ENCODE data around the gene APBA2.

The APBA2 gene

DNA sequence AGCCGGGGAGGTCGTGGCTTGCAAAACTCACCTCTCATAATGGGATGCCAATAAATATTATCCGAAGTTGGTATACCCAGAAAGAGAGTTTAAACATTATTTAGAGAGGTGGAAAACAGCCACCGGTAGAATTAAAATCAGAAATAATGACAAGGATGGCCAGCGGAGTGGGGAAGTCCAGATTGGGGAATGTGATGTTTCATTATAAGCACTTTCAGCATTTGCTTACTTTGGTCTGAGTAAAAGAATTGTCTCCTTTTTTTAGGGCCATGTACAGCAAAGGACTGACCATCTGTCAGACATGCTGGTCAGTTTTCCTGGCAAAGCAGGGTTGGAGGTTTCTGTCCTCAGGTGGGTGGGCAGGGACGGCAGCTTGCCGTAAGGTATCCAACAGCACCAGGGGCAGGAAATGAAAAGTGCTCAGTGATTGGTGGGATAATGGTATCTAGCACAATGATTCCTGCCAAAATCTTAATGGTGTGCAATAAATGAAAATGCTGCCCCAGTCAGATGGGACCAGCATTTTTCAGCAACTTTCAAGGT, 24.3 kb downstream of the APBA2 start:
- H3K4me3 ChIP-seq (ENCODE audit: low read length, poor library complexity, severe bottlenecking): no peak overlapping the region
- TF ChIP-seq, protein P1, sequence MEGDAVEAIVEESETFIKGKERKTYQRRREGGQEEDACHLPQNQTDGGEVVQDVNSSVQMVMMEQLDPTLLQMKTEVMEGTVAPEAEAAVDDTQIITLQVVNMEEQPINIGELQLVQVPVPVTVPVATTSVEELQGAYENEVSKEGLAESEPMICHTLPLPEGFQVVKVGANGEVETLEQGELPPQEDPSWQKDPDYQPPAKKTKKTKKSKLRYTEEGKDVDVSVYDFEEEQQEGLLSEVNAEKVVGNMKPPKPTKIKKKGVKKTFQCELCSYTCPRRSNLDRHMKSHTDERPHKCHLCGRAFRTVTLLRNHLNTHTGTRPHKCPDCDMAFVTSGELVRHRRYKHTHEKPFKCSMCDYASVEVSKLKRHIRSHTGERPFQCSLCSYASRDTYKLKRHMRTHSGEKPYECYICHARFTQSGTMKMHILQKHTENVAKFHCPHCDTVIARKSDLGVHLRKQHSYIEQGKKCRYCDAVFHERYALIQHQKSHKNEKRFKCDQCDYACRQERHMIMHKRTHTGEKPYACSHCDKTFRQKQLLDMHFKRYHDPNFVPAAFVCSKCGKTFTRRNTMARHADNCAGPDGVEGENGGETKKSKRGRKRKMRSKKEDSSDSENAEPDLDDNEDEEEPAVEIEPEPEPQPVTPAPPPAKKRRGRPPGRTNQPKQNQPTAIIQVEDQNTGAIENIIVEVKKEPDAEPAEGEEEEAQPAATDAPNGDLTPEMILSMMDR (conservative IDR thresholded peaks at IDR 0.05; ENCODE audit: low read length): no peak
- no peak for TF ChIP-seq EZH2phosphoT487 (IDR thresholded peaks at IDR 0.05; ENCODE audit: borderline replicate concordance)
- H3K4me2 ChIP-seq (ENCODE audit: low read depth, low read length, poor library complexity, severe bottlenecking): peak overlapping the region; percentile 87
- no peaks in the 10 kb centered on the region for H4K20me1 ChIP-seq (ENCODE audit: insufficient read depth, low read length, poor library complexity, severe bottlenecking)
- H3K9ac ChIP-seq (ENCODE audit: low read depth, low read length, poor library complexity, severe bottlenecking): peak overlapping the region; percentile 80
- H3K4me1 ChIP-seq (ENCODE audit: insufficient read depth, low read length, poor library complexity, severe bottlenecking): peaks cover 70% of the 10 kb centered on the region
- H2AFZ ChIP-seq (ENCODE audit: low read length): no peak overlapping the region
- H3K27me3 ChIP-seq (ENCODE audit: insufficient read depth, low read length, poor library complexity, severe bottlenecking): no peaks in the 10 kb centered on the region
- H3F3A ChIP-seq (ENCODE audit: low read depth): peaks cover 22% of the 10 kb centered on the region
- H3K79me2 ChIP-seq (ENCODE audit: insufficient read depth, low read length): no peaks in the 10 kb centered on the region
- H3K9me2 ChIP-seq (replicated peaks; ENCODE audit: low read depth, low read length): no peaks in the 10 kb centered on the region
- H3K36me3 ChIP-seq (ENCODE audit: insufficient read depth, low read length): no peaks in the 10 kb centered on the region
- H3K9me3 ChIP-seq (ENCODE audit: insufficient read depth, low read depth, low read length): no peaks in the 10 kb centered on the region

DNA sequence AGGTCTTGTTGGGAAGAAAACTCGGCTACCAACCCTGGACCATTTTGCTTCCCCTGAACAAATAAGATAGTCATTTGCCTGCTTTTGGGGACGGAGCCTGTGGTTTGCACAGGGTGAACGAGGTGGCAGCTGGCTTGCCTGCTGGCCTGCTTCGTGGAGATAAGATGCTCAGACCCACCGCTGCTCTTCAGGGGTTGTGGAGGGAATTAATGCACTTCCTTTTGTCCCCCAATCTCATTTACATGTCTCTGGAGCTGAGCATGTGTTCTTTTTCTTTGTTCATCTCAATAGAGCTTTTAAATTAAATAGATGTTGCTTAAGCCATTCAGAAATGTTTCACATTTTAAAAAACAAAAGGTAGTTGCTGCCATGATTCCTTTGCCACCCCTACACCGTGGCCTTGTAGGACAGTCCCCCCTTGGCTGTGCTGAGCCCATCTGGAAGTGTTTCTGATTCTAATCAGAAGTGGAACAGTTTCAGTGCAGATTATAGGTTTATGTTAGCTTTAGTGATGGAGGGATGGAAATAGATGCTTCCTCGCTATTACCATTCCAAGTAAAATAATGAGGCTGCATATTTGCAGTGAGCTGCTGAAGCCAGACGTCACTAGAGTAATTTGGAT, 25.6 kb downstream of the APBA2 start:
- Histone ChIP-seq H3K79me2 (ENCODE audit: insufficient read depth, low read length) (no peaks in the 10 kb centered on the region), H3K9ac (ENCODE audit: low read depth, low read length, poor library complexity, severe bottlenecking) (peak overlapping the region; percentile 80), H3K36me3 (ENCODE audit: insufficient read depth, low read length) (no peaks in the 10 kb centered on the region), H3K4me3 (ENCODE audit: low read length, poor library complexity, severe bottlenecking) (peak overlapping the region; percentile 63), H4K20me1 (ENCODE audit: insufficient read depth, low read length, poor library complexity, severe bottlenecking) (no peaks in the 10 kb centered on the region), H3K4me2 (ENCODE audit: low read depth, low read length, poor library complexity, severe bottlenecking) (peak overlapping the region; percentile 87), H3K27me3 (ENCODE audit: insufficient read depth, low read length, poor library complexity, severe bottlenecking) (no peaks in the 10 kb centered on the region), H3F3A (ENCODE audit: low read depth) (peaks cover 19% of the 10 kb centered on the region), H2AFZ (ENCODE audit: low read length) (no peak overlapping the region), H3K4me1 (ENCODE audit: insufficient read depth, low read length, poor library complexity, severe bottlenecking) (peaks cover 65% of the 10 kb centered on the region), H3K9me2 (replicated peaks; ENCODE audit: low read depth, low read length) (no peaks in the 10 kb centered on the region), H3K9me3 (ENCODE audit: insufficient read depth, low read depth, low read length) (no peaks in the 10 kb centered on the region)
- TF ChIP-seq EZH2phosphoT487 (IDR thresholded peaks at IDR 0.05; ENCODE audit: borderline replicate concordance): no peak
- TF ChIP-seq, protein P1 (conservative IDR thresholded peaks at IDR 0.05; ENCODE audit: low read length): no peak

DNA sequence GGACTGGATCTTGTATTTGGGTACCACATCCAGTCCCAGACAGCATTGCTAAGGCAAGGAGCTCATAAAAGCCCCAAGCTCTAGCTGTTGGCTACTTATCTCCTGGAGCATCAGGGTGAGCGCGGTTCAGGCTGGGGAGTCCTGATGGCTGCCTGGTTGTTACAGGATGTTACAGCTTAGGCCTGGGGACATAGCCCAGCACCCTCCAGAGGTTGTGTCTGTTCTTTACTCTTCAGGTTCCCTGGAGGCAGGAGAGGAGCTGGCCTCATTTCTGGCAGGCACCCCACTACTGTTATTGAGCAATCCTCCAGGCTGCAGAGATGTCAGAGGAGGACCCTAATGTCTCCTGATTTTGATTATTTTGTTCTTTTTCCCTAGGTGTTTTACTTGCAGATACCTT, 26.6 kb downstream of the APBA2 start:
- TF ChIP-seq, protein P1 (conservative IDR thresholded peaks at IDR 0.05; ENCODE audit: low read length): peak; percentile 29; the same call in 1 of the 2 replicates
- no peak for TF ChIP-seq EZH2phosphoT487 (IDR thresholded peaks at IDR 0.05; ENCODE audit: borderline replicate concordance)
- no peaks in the 10 kb centered on the region for H3K79me2 ChIP-seq (ENCODE audit: insufficient read depth, low read length)
- H2AFZ ChIP-seq (ENCODE audit: low read length): no peak overlapping the region
- H3K4me2 ChIP-seq (ENCODE audit: low read depth, low read length, poor library complexity, severe bottlenecking): peak overlapping the region; percentile 87
- H3K4me1 ChIP-seq (ENCODE audit: insufficient read depth, low read length, poor library complexity, severe bottlenecking): peaks cover 63% of the 10 kb centered on the region
- peaks cover 19% of the 10 kb centered on the region for H3F3A ChIP-seq (ENCODE audit: low read depth)
- H3K9me2 ChIP-seq (replicated peaks; ENCODE audit: low read depth, low read length): no peaks in the 10 kb centered on the region
- H4K20me1 ChIP-seq (ENCODE audit: insufficient read depth, low read length, poor library complexity, severe bottlenecking): no peaks in the 10 kb centered on the region
- no peaks in the 10 kb centered on the region for H3K9me3 ChIP-seq (ENCODE audit: insufficient read depth, low read depth, low read length)
- H3K4me3 ChIP-seq (ENCODE audit: low read length, poor library complexity, severe bottlenecking): peak overlapping the region; percentile 63
- peak overlapping the region; percentile 80 for H3K9ac ChIP-seq (ENCODE audit: low read depth, low read length, poor library complexity, severe bottlenecking)
- H3K36me3 ChIP-seq (ENCODE audit: insufficient read depth, low read length): no peaks in the 10 kb centered on the region
- H3K27me3 ChIP-seq (ENCODE audit: insufficient read depth, low read length, poor library complexity, severe bottlenecking): no peaks in the 10 kb centered on the region
